Measurements from ENCODE around the gene SPATA31C1.
"Not testable (repeated sequence)": the region's sequence is repeated elsewhere in the genome, so short reads cannot be mapped to it uniquely, and the experiment has no call there.

DNA sequence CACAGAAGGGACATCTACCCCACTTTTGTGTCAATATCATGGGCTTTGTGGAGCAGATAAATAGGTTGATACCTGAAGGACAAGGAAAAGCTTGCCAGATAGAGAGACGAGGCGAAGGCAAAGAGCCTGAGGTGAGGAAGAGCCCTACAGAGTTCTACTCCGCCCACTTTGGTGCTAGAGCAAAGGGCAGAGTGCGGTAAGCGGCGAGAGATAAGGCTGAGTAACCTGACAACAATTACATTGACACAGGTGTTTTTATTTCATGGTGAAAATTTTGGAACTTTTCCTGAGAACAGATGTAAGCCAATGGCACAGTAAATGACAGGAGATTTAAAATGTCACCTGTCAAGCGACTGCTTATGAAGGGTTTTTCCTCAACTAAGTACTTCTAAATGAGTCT, 16.7 kb downstream of the SPATA31C1 start:
- TF ChIP-seq, protein P1, sequence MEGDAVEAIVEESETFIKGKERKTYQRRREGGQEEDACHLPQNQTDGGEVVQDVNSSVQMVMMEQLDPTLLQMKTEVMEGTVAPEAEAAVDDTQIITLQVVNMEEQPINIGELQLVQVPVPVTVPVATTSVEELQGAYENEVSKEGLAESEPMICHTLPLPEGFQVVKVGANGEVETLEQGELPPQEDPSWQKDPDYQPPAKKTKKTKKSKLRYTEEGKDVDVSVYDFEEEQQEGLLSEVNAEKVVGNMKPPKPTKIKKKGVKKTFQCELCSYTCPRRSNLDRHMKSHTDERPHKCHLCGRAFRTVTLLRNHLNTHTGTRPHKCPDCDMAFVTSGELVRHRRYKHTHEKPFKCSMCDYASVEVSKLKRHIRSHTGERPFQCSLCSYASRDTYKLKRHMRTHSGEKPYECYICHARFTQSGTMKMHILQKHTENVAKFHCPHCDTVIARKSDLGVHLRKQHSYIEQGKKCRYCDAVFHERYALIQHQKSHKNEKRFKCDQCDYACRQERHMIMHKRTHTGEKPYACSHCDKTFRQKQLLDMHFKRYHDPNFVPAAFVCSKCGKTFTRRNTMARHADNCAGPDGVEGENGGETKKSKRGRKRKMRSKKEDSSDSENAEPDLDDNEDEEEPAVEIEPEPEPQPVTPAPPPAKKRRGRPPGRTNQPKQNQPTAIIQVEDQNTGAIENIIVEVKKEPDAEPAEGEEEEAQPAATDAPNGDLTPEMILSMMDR (IDR thresholded peaks at IDR 0.05) = not testable (repeated sequence)
- not testable (repeated sequence) for TF ChIP-seq POLR2A (IDR thresholded peaks at IDR 0.05)
